Testis (tissue), 3 donors: ENCODE measurements around the gene MRTO4. TPM values are rescaled to one million over a fixed set of nuclear protein-coding genes. Genes with fewer than 3 reads are reported as not detected.
"Not testable (repeated sequence)": the region's sequence is repeated elsewhere in the genome, so short reads cannot be mapped to it uniquely, and the experiment has no call there.

Experiments
- DNase-seq: peaks from one replicate; pipeline ENCODE4 v3.0.0-alpha.2; 2019
- H3K27ac ChIP-seq, 2 donors: fragments of 200-600 bp; sonication (generic); one replicate each; pipeline ENCODE4 v1.5.1; 2019
- H3K27me3 ChIP-seq: fragments of 200-600 bp; sonication (generic); one replicate; pipeline ENCODE4 v1.5.1; 2019
- H3K36me3 ChIP-seq: fragments of 200-600 bp; sonication (generic); one replicate; pipeline ENCODE4 v1.5.1; 2017; ENCODE audit warnings: low read depth; ENCODE audit errors: missing control alignments
- H3K4me1 ChIP-seq: fragments of 200-600 bp; sonication (generic); one replicate; pipeline ENCODE4 v1.5.1; 2019
- H3K4me3 ChIP-seq, 2 donors: fragments of 200-600 bp; sonication (generic); one replicate each; pipeline ENCODE4 v1.5.1; 2017 to 2019
- H3K9me3 ChIP-seq: fragments of 200-600 bp; sonication (generic); one replicate; pipeline ENCODE4 v1.5.1; 2017
- CTCF ChIP-seq, 3 experiments: fragments of 450-650 bp in 2 of 3; fragments of 200-600 bp in 1 of 3; sonication (generic) in 1 of 3; IDR thresholded peaks; one replicate each; pipeline ENCODE4 v1.5.1; 2016 to 2019; ENCODE audit warnings: antibody characterized with exemption in 3 of 3, mild to moderate bottlenecking in 2 of 3, moderate library complexity in 1 of 3
- POLR2A ChIP-seq: fragments of 450-650 bp; IDR thresholded peaks from one replicate; pipeline ENCODE4 v1.6.1; 2017; ENCODE audit warnings: antibody characterized with exemption, mild to moderate bottlenecking, moderate library complexity
- WGBS, 2 donors: methylation state at CpG; one replicate each; pipeline ENCODE4 v1.1.5; 2018; 5-methylcytosine and 5-hydroxymethylcytosine counted together
- intact Hi-C: fragments of 100-400 bp; cut with DNase I; formaldehyde crosslinking; loops from one replicate; pipeline ENCODE4 v1.15.1; 2023; ENCODE audit warnings: low total_unique reads
- polyA plus RNA-seq: library from polyadenylated mRNA; stranded (reverse); fragments of 350-450 nt; fragmentation: Illumina TruSeq; extraction: RNeasy Lipid Tissue Mini Kit (QIAGEN cat#74804); gene quantifications from one replicate; pipeline ENCODE4 v1.2.3, GENCODE V29; 2014; ENCODE audit warnings: low read depth, low replicate concordance; ENCODE audit not compliant: insufficient read depth
- total RNA-seq, 2 donors: library from RNA; depleted of rRNA; stranded (reverse); fragments of >200 nt; gene quantifications; one replicate each; pipeline ENCODE4 v1.2.3, GENCODE V29; 2016

The MRTO4 gene
- total and polyA plus RNA-seq, 3 donors from 2014 or later, result 25.8 to 46.4 (median 36.9) TPM

GRCh38 chr1:19283891-19284290 lies 32.3 kb downstream of the MRTO4 start:
- Histone ChIP-seq H3K27me3 (no peaks in the 10 kb centered on the region), H3K4me1 (no peaks in the 10 kb centered on the region), H3K9me3 (no peaks in the 10 kb centered on the region), H3K4me3 (no peak overlapping the region), H3K36me3 (no peaks in the 10 kb centered on the region), H3K27ac (no peak overlapping the region)
- intact Hi-C loops, result no loop called here
- no peak for DNase-seq
- TF ChIP-seq POLR2A, result no peak
- TF ChIP-seq CTCF (IDR thresholded peaks at IDR 0.05), result no peak
- 94 to 98% methylated on average over 5 to 9 of the region's 9 CpGs for WGBS, 2 donors

GRCh38 chr1:19284881-19285280 lies 33.3 kb downstream of the MRTO4 start:
- Histone ChIP-seq H3K27ac (no peak overlapping the region), H3K4me1 (no peaks in the 10 kb centered on the region), H3K4me3 (no peak overlapping the region), H3K36me3 (no peaks in the 10 kb centered on the region), H3K9me3 (no peaks in the 10 kb centered on the region), H3K27me3 (no peaks in the 10 kb centered on the region)
- no peak for TF ChIP-seq CTCF (IDR thresholded peaks at IDR 0.05)
- no peak for TF ChIP-seq POLR2A
- intact Hi-C loops, result no loop called here
- WGBS, 2 donors, result 89 to 96% methylated on average over 7 to 8 of the region's 8 CpGs
- DNase-seq, result no peak

GRCh38 chr1:19285366-19285765 lies 33.8 kb downstream of the MRTO4 start:
- 97% methylated on average over 3 of the region's 3 CpGs for WGBS, 2 donors

GRCh38 chr1:19285807-19286206 lies 34.2 kb downstream of the MRTO4 start:
- intact Hi-C loops, H3K27me3 ChIP-seq, DNase-seq, H3K4me1 ChIP-seq, H3K36me3 ChIP-seq, H3K27ac ChIP-seq, H3K9me3 ChIP-seq, H3K4me3 ChIP-seq: not testable (repeated sequence)
- 91% methylated on average over 3 of the region's 3 CpGs; no CpG with 5 or more reads in 1 of the 2 donors for WGBS, 2 donors

More at GRCh38 chr1:19285366-19285765, 33.8 kb downstream of the MRTO4 start:
- H3K4me1 ChIP-seq, intact Hi-C loops, H3K4me3 ChIP-seq, H3K27ac ChIP-seq, H3K36me3 ChIP-seq, DNase-seq, H3K9me3 ChIP-seq, H3K27me3 ChIP-seq: not testable (repeated sequence)

GRCh38 chr1:19287436-19288185 lies 36.0 kb downstream of the MRTO4 start:
- H3K27ac ChIP-seq, result no peak overlapping the region
- no peaks in the 10 kb centered on the region for H3K9me3 ChIP-seq
- H3K4me3 ChIP-seq, result no peak overlapping the region
- 90 to 94% methylated on average over 11 to 13 of the region's 13 CpGs for WGBS, 2 donors
- no peaks in the 10 kb centered on the region for H3K36me3 ChIP-seq
- no peak for DNase-seq
- intact Hi-C loops, result no loop called here
- no peaks in the 10 kb centered on the region for H3K27me3 ChIP-seq
- H3K4me1 ChIP-seq, result no peaks in the 10 kb centered on the region
- TF ChIP-seq POLR2A (no peak), CTCF (IDR thresholded peaks at IDR 0.05) (no peak)

GRCh38 chr1:19288324-19289241 lies 37.0 kb downstream of the MRTO4 start, which contains the start of gene AKR7A3:
Gene AKR7A3 (minus strand): TSS chr1:19288770. CDS start chr1:19288709, 61 bp downstream.
- intact Hi-C loops, H3K27ac ChIP-seq, H3K9me3 ChIP-seq, H3K4me1 ChIP-seq, H3K36me3 ChIP-seq, H3K27me3 ChIP-seq: not testable (repeated sequence)
- peak within 1 kb of the TSS in 1 of 2 donors; percentile 15 for H3K4me3 ChIP-seq
- peak; percentile 34 for DNase-seq
- 34 to 50% methylated on average over 24 to 45 of the region's 82 CpGs for WGBS, 2 donors
